Nucleus accumbens (tissue), 56 donors: ENCODE results near the gene MLLT10.
"Not testable (repeated sequence)": the region's sequence is repeated elsewhere in the genome, so short reads cannot be mapped to it uniquely, and the experiment has no call there.

Experiments
- DNase-seq, 56 donors: peaks; one replicate each; lab custom pipeline; 2025; lab: John Stamatoyannopoulos, UW

Gene MLLT10

DNA sequence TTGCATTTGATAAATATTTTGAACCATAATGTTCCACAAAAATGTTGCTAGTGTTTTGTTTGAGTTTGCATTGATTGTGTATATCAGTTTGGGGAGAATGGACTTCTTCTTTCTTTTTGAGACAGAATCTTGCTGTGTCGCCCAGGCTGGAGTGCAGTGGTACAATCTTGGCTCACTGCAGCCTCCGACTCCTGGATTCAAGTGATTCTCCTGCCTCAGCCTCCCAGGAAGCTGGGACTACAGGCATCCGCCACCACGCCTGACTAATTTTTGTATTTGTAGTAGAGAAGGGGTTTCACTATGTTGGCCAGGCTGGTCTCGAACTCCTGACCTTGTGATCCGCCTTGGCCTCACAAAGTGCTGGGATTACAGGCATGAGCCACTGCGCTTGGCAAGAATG, 25.0 kb downstream of the MLLT10 start:
- DNase-seq: not testable (repeated sequence)

GRCh38 chr10:21570761-21571521, 36.9 kb downstream of the MLLT10 start:
- DNase-seq: no peak

DNA sequence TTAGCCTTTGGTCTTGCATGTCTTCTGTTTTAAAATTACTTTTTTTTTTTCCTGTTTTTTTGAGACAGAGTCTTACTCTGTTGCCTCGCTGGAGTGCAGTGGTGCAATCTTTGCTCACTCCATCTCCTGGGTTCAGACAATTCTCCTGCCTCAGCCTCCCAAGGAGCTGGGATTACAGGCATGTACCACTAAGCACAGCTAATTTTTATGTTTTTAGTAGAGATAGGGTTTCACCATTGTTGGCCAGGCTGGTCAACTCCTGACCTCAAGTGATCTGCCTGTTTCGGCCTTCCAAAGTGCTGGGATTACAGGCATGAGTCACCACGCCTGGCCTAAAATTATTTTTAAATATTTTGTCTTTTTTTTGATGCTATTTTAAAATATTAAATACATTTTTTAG, 38.5 kb downstream of the MLLT10 start:
- DNase-seq: no peak

GRCh38 chr10:21574514-21574913, 40.5 kb downstream of the MLLT10 start:
- DNase-seq: not testable (repeated sequence)

DNA sequence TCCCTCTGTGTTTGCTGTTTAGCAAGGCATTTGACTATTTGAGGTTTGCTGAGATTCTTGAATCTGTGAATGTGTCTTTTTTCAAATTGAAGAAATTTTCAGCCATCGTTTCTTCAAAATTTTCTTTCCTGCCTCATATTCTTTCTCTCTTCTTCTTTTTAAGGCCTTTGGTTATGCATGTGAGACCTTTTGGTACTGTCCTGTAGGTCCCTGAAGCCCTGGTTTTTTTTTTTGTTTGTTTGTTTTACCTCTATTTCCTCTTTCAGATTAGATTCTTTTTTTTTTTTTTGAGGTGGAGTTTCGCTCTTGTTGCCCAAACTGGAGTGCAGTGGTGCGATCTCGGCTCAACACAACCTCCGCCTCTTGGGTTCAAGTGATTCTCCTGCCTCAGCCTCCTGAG, 45.3 kb downstream of the MLLT10 start:
- DNase-seq: no peak

- DNase-seq: not testable (repeated sequence)
Measured at GRCh38 chr10:21581421-21581834, 47.4 kb downstream of the MLLT10 start.

DNA sequence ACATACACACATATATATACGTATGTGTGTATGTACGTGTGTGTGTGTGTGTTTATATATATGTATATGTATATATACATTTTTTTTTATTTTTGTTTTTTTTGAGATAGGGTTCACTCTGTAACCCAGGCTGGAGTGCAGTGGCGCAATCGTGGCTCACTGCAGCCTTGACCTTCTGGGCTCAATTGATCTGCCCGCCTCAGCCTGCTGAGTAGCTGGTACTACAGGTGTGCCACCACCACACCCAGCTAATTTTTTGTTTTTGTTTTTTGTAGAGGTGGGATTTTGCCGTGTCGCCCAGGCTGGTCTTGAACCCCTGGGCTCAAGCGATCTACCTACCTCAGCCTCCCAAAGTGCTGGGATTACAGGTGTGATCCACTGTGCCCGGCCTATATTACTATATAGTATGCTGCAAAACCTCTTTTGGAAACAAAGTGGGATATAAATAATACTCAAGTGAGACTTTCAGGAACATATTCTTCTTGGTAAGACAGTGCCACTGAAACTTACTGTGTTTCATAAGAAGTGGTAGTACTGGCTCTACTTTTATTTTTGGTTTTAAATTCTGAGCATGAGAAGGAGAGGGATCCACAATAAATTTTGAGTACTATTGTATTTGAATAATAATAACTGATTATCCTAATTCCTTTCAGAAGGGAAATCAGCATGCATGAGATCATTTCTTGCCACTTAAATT, 51.0 kb downstream of the MLLT10 start:
- no peak for DNase-seq

- DNase-seq: no peak
Measured at GRCh38 chr10:21587391-21587790, 53.4 kb downstream of the MLLT10 start.

- not testable (repeated sequence) for DNase-seq
Measured at GRCh38 chr10:21588159-21588558, 54.1 kb downstream of the MLLT10 start.

DNA sequence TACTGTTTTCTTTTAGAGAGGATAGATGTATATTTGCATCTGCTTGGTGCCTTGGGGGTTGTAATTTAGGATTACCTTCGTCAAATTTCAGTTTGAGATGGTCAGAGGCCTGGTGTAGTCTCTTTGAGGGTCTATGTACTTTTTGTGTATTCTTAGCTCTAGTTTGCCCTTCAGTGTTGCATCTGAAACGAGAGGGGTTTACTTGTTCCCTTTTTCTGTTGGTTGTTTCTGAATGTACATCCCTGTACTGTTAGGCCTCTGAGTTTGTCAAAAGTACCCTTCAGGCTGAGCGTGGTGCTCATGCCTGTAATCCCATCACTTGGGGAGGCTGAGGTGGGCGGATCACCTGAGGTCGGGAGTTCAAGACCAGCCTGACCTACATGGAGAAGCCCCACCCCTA, 60.0 kb downstream of the MLLT10 start:
- DNase-seq: no peak

GRCh38 chr10:21599582-21599981, 65.5 kb downstream of the MLLT10 start:
- DNase-seq: no peak

GRCh38 chr10:21600804-21601433, 66.9 kb downstream of the MLLT10 start:
- no peak for DNase-seq

GRCh38 chr10:21602313-21602712, 68.3 kb downstream of the MLLT10 start:
- DNase-seq: no peak

DNA sequence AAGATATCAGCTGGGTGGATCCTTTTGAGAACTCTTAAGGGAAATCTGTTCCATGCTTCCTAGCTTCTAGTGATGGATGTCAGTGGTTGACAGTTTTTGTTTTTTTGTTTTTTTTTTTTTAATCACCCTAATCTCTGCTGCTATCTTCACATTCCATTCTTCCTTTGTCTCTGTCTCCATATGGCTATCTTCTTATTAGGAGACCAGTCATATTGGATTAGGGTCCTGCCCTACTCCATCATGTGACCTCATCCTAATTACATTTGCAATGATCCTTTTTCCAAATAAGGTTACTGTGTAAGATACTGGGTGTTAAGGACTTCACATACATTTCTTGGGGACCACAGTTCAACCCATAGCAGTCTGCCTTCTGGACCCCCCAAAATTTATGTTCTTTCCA, 69.7 kb downstream of the MLLT10 start:
- no peak for DNase-seq

GRCh38 chr10:21604651-21605050, 70.6 kb downstream of the MLLT10 start:
- no peak for DNase-seq

- no peak for DNase-seq
Measured at GRCh38 chr10:21607907-21608306, 73.9 kb downstream of the MLLT10 start.

DNA sequence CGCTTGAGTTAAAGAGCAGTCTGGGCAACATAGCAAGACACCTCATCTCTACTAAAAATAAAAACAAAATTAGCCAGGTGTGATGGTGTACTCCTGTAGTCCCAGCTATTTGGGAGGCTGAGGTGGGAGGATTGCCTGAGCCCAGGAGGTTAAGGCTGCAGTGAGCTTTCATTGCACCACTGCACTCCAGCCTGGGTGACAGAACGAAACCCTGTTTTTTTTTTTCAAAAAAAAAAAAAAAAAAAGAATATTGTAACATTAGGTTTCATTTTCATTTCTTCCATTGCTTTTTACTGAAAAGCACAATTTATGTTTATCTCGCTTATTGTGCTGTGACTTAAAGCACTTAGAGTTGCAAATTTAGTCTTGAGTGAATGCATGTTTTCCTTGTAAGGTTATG, 80.0 kb downstream of the MLLT10 start:
- no peak for DNase-seq

GRCh38 chr10:21617267-21617666, 83.2 kb downstream of the MLLT10 start:
- DNase-seq: no peak

GRCh38 chr10:21623291-21623690, 89.3 kb downstream of the MLLT10 start:
- no peak for DNase-seq

- DNase-seq: not testable (repeated sequence)
Measured at GRCh38 chr10:21624421-21624820, 90.4 kb downstream of the MLLT10 start.

- no peak for DNase-seq
Measured at GRCh38 chr10:21624951-21625350, 90.9 kb downstream of the MLLT10 start.
